ENCODE results near the gene LRMDA.
A peak's percentile ranks its signal among the peaks of the same experiment; 100 is the strongest.

The LRMDA gene

GRCh38 chr10:76311752-76312636, 880.6 kb downstream of the LRMDA start:
- in situ Hi-C loops (cut with MboI; ENCODE audit: low sequenced_read_pairs), result no loop called here
- H3K27me3 ChIP-seq (ENCODE audit: low read depth), result no peaks in the 10 kb centered on the region
- no peaks in the 10 kb centered on the region for H3K36me3 ChIP-seq (replicated peaks)
- no peak overlapping the region for H3K4me3 ChIP-seq
- peak in 1 of 2 experiments; percentile 41 for DNase-seq (ENCODE audit: low spot score in 2 of 2)
- no peaks in the 10 kb centered on the region for H3K9me3 ChIP-seq
- H3K4me1 ChIP-seq, result no peaks in the 10 kb centered on the region

GRCh38 chr10:76315240-76315639, 883.8 kb downstream of the LRMDA start:
- DNase-seq (ENCODE audit: low spot score in 2 of 2), result no peak
- no peaks in the 10 kb centered on the region for H3K9me3 ChIP-seq
- no peaks in the 10 kb centered on the region for H3K36me3 ChIP-seq (replicated peaks)
- H3K27me3 ChIP-seq (ENCODE audit: low read depth), result no peaks in the 10 kb centered on the region
- in situ Hi-C loops (cut with MboI; ENCODE audit: low sequenced_read_pairs), result no loop called here
- H3K4me1 ChIP-seq, result no peaks in the 10 kb centered on the region
- no peak overlapping the region for H3K4me3 ChIP-seq

- no peak overlapping the region for H3K4me3 ChIP-seq
- in situ Hi-C loops (cut with MboI; ENCODE audit: low sequenced_read_pairs), result no loop called here
- H3K9me3 ChIP-seq, result no peaks in the 10 kb centered on the region
- no peaks in the 10 kb centered on the region for H3K27me3 ChIP-seq (ENCODE audit: low read depth)
- DNase-seq (ENCODE audit: low spot score in 2 of 2), result no peak
- H3K36me3 ChIP-seq (replicated peaks), result no peaks in the 10 kb centered on the region
- H3K4me1 ChIP-seq, result no peaks in the 10 kb centered on the region
Observed at GRCh38 chr10:76316234-76316633, 884.8 kb downstream of the LRMDA start.

GRCh38 chr10:76317078-76317477, 885.7 kb downstream of the LRMDA start:
- in situ Hi-C loops (cut with MboI; ENCODE audit: low sequenced_read_pairs), result no loop called here
- no peaks in the 10 kb centered on the region; the same call in 1 of the 2 replicates for H3K27me3 ChIP-seq (ENCODE audit: low read depth)
- H3K36me3 ChIP-seq (replicated peaks), result no peaks in the 10 kb centered on the region
- no peak for DNase-seq (ENCODE audit: low spot score in 2 of 2)
- H3K4me1 ChIP-seq, result no peaks in the 10 kb centered on the region
- H3K9me3 ChIP-seq, result no peaks in the 10 kb centered on the region
- H3K4me3 ChIP-seq, result no peak overlapping the region

GRCh38 chr10:76318211-76318610, 886.8 kb downstream of the LRMDA start:
- H3K4me1 ChIP-seq, result no peaks in the 10 kb centered on the region
- DNase-seq (ENCODE audit: low spot score in 2 of 2), result no peak
- H3K36me3 ChIP-seq (replicated peaks), result no peaks in the 10 kb centered on the region
- in situ Hi-C loops (cut with MboI; ENCODE audit: low sequenced_read_pairs), result no loop called here
- peaks cover 3% of the 10 kb centered on the region; the same call in 1 of the 2 replicates for H3K27me3 ChIP-seq (ENCODE audit: low read depth)
- no peak overlapping the region for H3K4me3 ChIP-seq
- H3K9me3 ChIP-seq, result no peaks in the 10 kb centered on the region

- no peaks in the 10 kb centered on the region for H3K9me3 ChIP-seq
- H3K36me3 ChIP-seq (replicated peaks), result no peaks in the 10 kb centered on the region
- H3K4me3 ChIP-seq, result no peak overlapping the region
- H3K4me1 ChIP-seq, result no peaks in the 10 kb centered on the region
- DNase-seq (ENCODE audit: low spot score in 2 of 2), result no peak
- in situ Hi-C loops (cut with MboI; ENCODE audit: low sequenced_read_pairs), result no loop called here
- H3K27me3 ChIP-seq (ENCODE audit: low read depth), result peaks cover 3% of the 10 kb centered on the region; the same call in 1 of the 2 replicates
Observed at GRCh38 chr10:76319661-76320060, 888.2 kb downstream of the LRMDA start.

GRCh38 chr10:76324283-76324682, 892.9 kb downstream of the LRMDA start:
- DNase-seq (ENCODE audit: low spot score in 2 of 2), result no peak
- H3K9me3 ChIP-seq, result no peaks in the 10 kb centered on the region
- H3K36me3 ChIP-seq (replicated peaks), result no peaks in the 10 kb centered on the region
- in situ Hi-C loops (cut with MboI; ENCODE audit: low sequenced_read_pairs), result no loop called here
- H3K4me1 ChIP-seq, result no peaks in the 10 kb centered on the region
- H3K4me3 ChIP-seq, result no peak overlapping the region
- peaks cover 3% of the 10 kb centered on the region; the same call in 1 of the 2 replicates for H3K27me3 ChIP-seq (ENCODE audit: low read depth)

- no peaks in the 10 kb centered on the region for H3K4me1 ChIP-seq
- in situ Hi-C loops (cut with MboI; ENCODE audit: low sequenced_read_pairs), result no loop called here
- no peaks in the 10 kb centered on the region for H3K9me3 ChIP-seq
- no peaks in the 10 kb centered on the region for H3K36me3 ChIP-seq (replicated peaks)
- H3K27me3 ChIP-seq (ENCODE audit: low read depth), result peaks cover 3% of the 10 kb centered on the region; the same call in 1 of the 2 replicates
- no peak for DNase-seq (ENCODE audit: low spot score in 2 of 2)
- no peak overlapping the region for H3K4me3 ChIP-seq
Observed at GRCh38 chr10:76327441-76327840, 896.0 kb downstream of the LRMDA start.

GRCh38 chr10:76328348-76328747, 896.9 kb downstream of the LRMDA start:
- H3K27me3 ChIP-seq (ENCODE audit: low read depth), result no peaks in the 10 kb centered on the region
- in situ Hi-C loops (cut with MboI; ENCODE audit: low sequenced_read_pairs), result no loop called here
- no peaks in the 10 kb centered on the region for H3K4me1 ChIP-seq
- DNase-seq (ENCODE audit: low spot score in 2 of 2), result no peak
- H3K4me3 ChIP-seq, result no peak overlapping the region
- no peaks in the 10 kb centered on the region for H3K36me3 ChIP-seq (replicated peaks)
- H3K9me3 ChIP-seq, result no peaks in the 10 kb centered on the region

- in situ Hi-C loops (cut with MboI; ENCODE audit: low sequenced_read_pairs), result no loop called here
Observed at GRCh38 chr10:76329891-76330575, 898.6 kb downstream of the LRMDA start.

GRCh38 chr10:76331742-76332141, 900.3 kb downstream of the LRMDA start:
- Histone ChIP-seq H3K27me3 (ENCODE audit: low read depth) (no peaks in the 10 kb centered on the region), H3K9me3 (no peaks in the 10 kb centered on the region), H3K4me1 (peaks cover 11% of the 10 kb centered on the region), H3K36me3 (replicated peaks) (no peaks in the 10 kb centered on the region), H3K4me3 (no peak overlapping the region)
- DNase-seq (ENCODE audit: low spot score in 2 of 2), result no peak
- in situ Hi-C loops (cut with MboI; ENCODE audit: low sequenced_read_pairs), result no loop called here

More at GRCh38 chr10:76329891-76330575, 898.6 kb downstream of the LRMDA start:
- H3K27me3 ChIP-seq (ENCODE audit: low read depth), result no peaks in the 10 kb centered on the region
- no peaks in the 10 kb centered on the region for H3K4me1 ChIP-seq
- no peaks in the 10 kb centered on the region for H3K9me3 ChIP-seq
- DNase-seq (ENCODE audit: low spot score in 2 of 2), result no peak
- no peak overlapping the region for H3K4me3 ChIP-seq
- H3K36me3 ChIP-seq (replicated peaks), result no peaks in the 10 kb centered on the region

GRCh38 chr10:76333326-76333725, 901.9 kb downstream of the LRMDA start:
- H3K9me3 ChIP-seq, result no peaks in the 10 kb centered on the region
- peaks cover 15% of the 10 kb centered on the region for H3K4me1 ChIP-seq
- H3K36me3 ChIP-seq (replicated peaks), result no peaks in the 10 kb centered on the region
- no peak overlapping the region for H3K4me3 ChIP-seq
- DNase-seq (ENCODE audit: low spot score in 2 of 2), result no peak
- H3K27me3 ChIP-seq (ENCODE audit: low read depth), result no peaks in the 10 kb centered on the region
- in situ Hi-C loops (cut with MboI; ENCODE audit: low sequenced_read_pairs), result no loop called here

GRCh38 chr10:76333796-76334195, 902.4 kb downstream of the LRMDA start:
- DNase-seq (ENCODE audit: low spot score in 2 of 2), result no peak
- Histone ChIP-seq H3K9me3 (no peaks in the 10 kb centered on the region), H3K4me3 (no peak overlapping the region), H3K4me1 (peaks cover 15% of the 10 kb centered on the region), H3K36me3 (replicated peaks) (no peaks in the 10 kb centered on the region), H3K27me3 (ENCODE audit: low read depth) (no peaks in the 10 kb centered on the region)
- in situ Hi-C loops (cut with MboI; ENCODE audit: low sequenced_read_pairs), result no loop called here

- in situ Hi-C loops (cut with MboI; ENCODE audit: low sequenced_read_pairs), result no loop called here
- H3K4me1 ChIP-seq, result peaks cover 15% of the 10 kb centered on the region
- H3K4me3 ChIP-seq, result no peak overlapping the region
- no peaks in the 10 kb centered on the region for H3K36me3 ChIP-seq (replicated peaks)
- DNase-seq (ENCODE audit: low spot score in 2 of 2), result no peak
- no peaks in the 10 kb centered on the region for H3K9me3 ChIP-seq
- H3K27me3 ChIP-seq (ENCODE audit: low read depth), result no peaks in the 10 kb centered on the region
Observed at GRCh38 chr10:76334255-76334654, 902.8 kb downstream of the LRMDA start.

All from HAP-1 (cell line).